MM.1S (cell line): ENCODE measurements around the gene CNPY1.

Experiments
- DNase-seq: peaks from one replicate; pipeline ENCODE4 v3.0.0-alpha.2; 2015
- H2AFZ ChIP-seq: fragments of 300-600 bp; sonication (generic); 2 replicates; pipeline ENCODE4 v1.6.0; 2016; ENCODE audit warnings: antibody characterized with exemption, low read length
- H3F3A ChIP-seq: fragments of 300-600 bp; sonication (generic); 2 replicates; pipeline ENCODE4 v1.6.1; 2016; ENCODE audit warnings: mild to moderate bottlenecking, antibody characterized with exemption, low read length, moderate library complexity, mixed read lengths; ENCODE audit not compliant: insufficient read depth
- H3K27ac ChIP-seq: fragments of 300-600 bp; sonication (generic); 2 replicates; pipeline ENCODE4 v1.5.1; 2016; ENCODE audit warnings: mild to moderate bottlenecking, low read length
- H3K27me3 ChIP-seq: fragments of 300-600 bp; sonication (generic); replicated peaks from 2 replicates; pipeline ENCODE4 v1.6.0; 2016; ENCODE audit warnings: low read length; ENCODE audit not compliant: insufficient read depth
- H3K36me3 ChIP-seq: fragments of 300-600 bp; sonication (generic); replicated peaks from 2 replicates; pipeline ENCODE4 v1.6.1; 2016; ENCODE audit warnings: mild to moderate bottlenecking, low read length, mixed read lengths; ENCODE audit not compliant: insufficient read depth
- H3K4me1 ChIP-seq: fragments of 300-600 bp; sonication (generic); 2 replicates; pipeline ENCODE4 v1.6.1; 2016; ENCODE audit warnings: low read length, mixed read lengths
- H3K4me2 ChIP-seq: fragments of 300-600 bp; sonication (generic); 2 replicates; pipeline ENCODE4 v1.6.0; 2016; ENCODE audit warnings: low read depth, low read length
- H3K4me3 ChIP-seq: fragments of 300-600 bp; sonication (generic); 2 replicates; pipeline ENCODE4 v1.5.1; 2016; ENCODE audit warnings: low read length, mixed read lengths
- H3K79me2 ChIP-seq: fragments of 300-600 bp; sonication (generic); 2 replicates; pipeline ENCODE4 v1.6.1; 2016; ENCODE audit warnings: mixed run types, low read length, mixed read lengths
- H3K9ac ChIP-seq: fragments of 300-600 bp; sonication (generic); 2 replicates; pipeline ENCODE4 v1.6.1; 2016; ENCODE audit warnings: low read length, mixed read lengths
- H3K9me2 ChIP-seq: fragments of 300-600 bp; sonication (generic); replicated peaks from 2 replicates; pipeline ENCODE4 v1.6.1; 2016; ENCODE audit warnings: mild to moderate bottlenecking, low read length, mixed read lengths; ENCODE audit not compliant: insufficient read depth
- H3K9me3 ChIP-seq: fragments of 300-600 bp; sonication (generic); replicated peaks from 2 replicates; pipeline ENCODE4 v1.6.1; 2016; ENCODE audit warnings: mild to moderate bottlenecking, low read length, mixed read lengths; ENCODE audit not compliant: insufficient read depth
- H4K20me1 ChIP-seq: fragments of 300-600 bp; sonication (generic); 2 replicates; pipeline ENCODE4 v1.6.1; 2016; ENCODE audit warnings: mild to moderate bottlenecking, low read length, moderate library complexity, mixed read lengths; ENCODE audit not compliant: insufficient read depth
- EZH2 ChIP-seq: fragments of 300-600 bp; sonication (generic); optimal IDR thresholded peaks from 2 replicates; pipeline ENCODE3; 2017; ENCODE audit warnings: low read depth, mild to moderate bottlenecking, antibody characterized with exemption, low read length, mixed read lengths
- EZH2phosphoT487 ChIP-seq: fragments of 300-600 bp; sonication (generic); IDR thresholded peaks from 2 replicates; pipeline ENCODE4 v1.6.1; 2018; ENCODE audit warnings: antibody characterized with exemption, low read length
- TF ChIP-seq, protein P1 (sequence below): fragments of 300-600 bp; sonication (generic); IDR thresholded peaks from 2 replicates; pipeline ENCODE4 v1.5.1; 2016; ENCODE audit warnings: antibody characterized with exemption, low read length, mixed read lengths

Gene CNPY1

DNA sequence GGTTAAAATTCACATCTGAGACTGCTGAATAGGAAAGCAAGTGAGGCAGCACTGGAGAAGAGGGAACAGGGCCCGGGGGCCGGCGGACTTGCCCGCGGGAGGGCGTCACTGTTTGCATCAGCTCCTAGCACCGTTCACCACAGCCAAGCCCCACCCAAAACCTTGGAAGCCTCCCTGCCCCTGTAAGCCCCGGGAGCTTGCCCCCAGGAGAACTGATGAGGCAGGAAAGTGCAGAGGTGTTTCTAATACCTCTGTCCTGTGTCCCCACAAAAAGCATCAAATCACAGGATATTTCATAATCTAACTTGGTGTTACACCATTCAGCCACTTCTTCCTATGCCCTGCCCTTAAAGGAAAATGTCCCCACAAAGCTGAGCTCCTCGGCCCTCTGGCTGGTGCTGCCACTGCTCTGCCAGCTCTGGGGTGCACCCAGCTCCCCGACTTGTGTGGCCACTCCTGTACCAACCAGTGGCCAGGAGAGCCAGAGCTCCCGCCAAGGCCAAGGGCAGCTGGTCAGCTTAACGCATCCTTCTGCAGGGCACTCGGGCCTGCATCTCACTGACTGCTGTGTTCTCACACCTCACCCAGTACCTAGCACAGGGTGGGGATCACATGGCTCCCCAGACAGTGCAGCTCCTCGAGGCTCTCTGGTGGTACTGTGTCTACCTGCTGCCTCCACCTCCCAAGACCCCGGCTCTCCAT, 47.3 kb upstream of the CNPY1 start:
- no peaks in the 10 kb centered on the region for H4K20me1 ChIP-seq
- H3K4me3 ChIP-seq = no peak overlapping the region
- no peaks in the 10 kb centered on the region for H3K9me2 ChIP-seq
- H2AFZ ChIP-seq = no peak overlapping the region
- no peak for TF ChIP-seq EZH2phosphoT487
- TF ChIP-seq, protein P1, sequence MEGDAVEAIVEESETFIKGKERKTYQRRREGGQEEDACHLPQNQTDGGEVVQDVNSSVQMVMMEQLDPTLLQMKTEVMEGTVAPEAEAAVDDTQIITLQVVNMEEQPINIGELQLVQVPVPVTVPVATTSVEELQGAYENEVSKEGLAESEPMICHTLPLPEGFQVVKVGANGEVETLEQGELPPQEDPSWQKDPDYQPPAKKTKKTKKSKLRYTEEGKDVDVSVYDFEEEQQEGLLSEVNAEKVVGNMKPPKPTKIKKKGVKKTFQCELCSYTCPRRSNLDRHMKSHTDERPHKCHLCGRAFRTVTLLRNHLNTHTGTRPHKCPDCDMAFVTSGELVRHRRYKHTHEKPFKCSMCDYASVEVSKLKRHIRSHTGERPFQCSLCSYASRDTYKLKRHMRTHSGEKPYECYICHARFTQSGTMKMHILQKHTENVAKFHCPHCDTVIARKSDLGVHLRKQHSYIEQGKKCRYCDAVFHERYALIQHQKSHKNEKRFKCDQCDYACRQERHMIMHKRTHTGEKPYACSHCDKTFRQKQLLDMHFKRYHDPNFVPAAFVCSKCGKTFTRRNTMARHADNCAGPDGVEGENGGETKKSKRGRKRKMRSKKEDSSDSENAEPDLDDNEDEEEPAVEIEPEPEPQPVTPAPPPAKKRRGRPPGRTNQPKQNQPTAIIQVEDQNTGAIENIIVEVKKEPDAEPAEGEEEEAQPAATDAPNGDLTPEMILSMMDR = no peak
- no peak for TF ChIP-seq EZH2
- no peaks in the 10 kb centered on the region for H3K9me3 ChIP-seq
- H3K79me2 ChIP-seq = no peaks in the 10 kb centered on the region
- peaks cover 15% of the 10 kb centered on the region; the same call in 1 of the 2 replicates for H3K27me3 ChIP-seq
- H3K4me1 ChIP-seq = no peaks in the 10 kb centered on the region
- H3K4me2 ChIP-seq = no peak overlapping the region
- no peak overlapping the region for H3K9ac ChIP-seq
- no peak for DNase-seq
- H3K27ac ChIP-seq = no peak overlapping the region
- H3K36me3 ChIP-seq = no peaks in the 10 kb centered on the region
- H3F3A ChIP-seq = no peaks in the 10 kb centered on the region

DNA sequence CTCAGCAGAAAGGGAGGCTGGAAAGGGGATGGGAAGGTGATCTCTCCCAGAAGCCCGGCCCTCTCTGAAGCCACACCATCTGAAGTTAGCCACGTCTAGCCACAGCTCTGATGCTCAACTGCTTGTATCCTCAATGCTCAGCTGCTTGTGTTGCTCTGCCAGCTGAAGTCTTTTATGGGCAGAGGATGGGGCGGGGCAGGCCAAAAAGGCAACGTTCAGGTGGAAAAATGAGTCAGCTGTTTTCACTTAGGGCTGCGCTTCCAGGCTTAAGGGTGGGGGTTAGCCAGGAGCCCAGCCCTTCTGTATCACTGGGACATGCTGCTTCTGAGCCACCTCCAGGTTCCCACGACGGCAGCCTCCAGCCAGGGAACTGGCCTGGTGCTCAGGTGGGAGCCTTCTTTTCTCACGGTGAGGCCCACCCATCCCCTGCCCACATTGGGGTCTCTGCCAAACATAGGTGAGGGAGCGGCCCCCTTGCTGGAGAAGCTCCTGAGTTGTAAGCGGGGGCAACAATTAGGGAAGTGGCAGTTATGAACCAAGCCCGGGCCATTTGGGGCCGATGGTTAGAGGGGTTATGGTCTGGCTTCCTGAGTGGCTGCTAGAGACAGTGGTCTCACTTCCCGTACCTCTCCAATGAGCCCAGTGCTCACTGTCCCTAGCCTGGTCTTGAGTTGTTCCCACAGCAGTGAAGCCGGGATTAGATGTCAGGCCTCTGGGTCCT, 44.9 kb upstream of the CNPY1 start:
- peaks cover 39% of the 10 kb centered on the region for H3K27me3 ChIP-seq
- no peak overlapping the region for H2AFZ ChIP-seq
- H3K4me2 ChIP-seq = no peak overlapping the region

DNA sequence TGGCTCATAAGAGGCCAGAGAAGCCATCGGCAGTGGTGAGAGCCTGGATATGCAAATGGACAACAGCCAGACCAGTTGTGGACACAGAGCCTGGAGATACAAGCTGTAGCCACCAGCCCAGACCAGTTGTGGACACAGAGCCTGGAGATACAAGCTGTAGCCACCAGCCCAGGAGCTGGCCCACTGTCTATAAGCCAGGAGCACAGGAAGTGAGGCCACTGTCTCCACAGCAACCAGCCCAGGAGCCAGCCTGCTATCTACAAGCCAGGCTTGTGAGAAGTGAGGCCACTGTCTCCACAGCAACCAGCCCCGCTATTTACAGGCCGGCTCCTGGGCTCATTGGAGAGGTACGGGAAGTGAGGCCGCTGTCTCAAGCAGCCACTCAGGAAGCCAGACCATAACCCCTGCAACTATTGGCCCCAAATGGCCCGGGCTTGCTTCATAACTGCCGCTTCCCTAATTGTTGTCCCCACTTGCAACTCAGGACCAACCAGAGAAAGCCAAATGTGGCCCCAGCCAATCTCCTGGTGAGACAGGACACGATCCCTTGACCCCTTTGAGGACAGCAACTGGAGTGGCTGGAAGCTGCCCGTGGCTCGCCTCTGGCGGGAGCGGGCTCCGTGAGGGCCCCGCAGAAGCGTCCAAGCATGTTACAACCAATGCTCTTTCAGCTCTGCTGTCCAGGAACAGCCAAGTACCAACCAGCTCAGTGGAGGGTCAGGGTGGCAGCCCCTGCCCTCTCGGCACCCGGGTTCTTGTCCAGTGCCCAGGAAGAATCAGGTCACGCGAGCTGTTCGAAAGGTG, 44.1 kb upstream of the CNPY1 start:
- Histone ChIP-seq H2AFZ (no peak overlapping the region), H3K9me2 (no peaks in the 10 kb centered on the region), H3K9me3 (no peaks in the 10 kb centered on the region), H3K4me3 (no peak overlapping the region), H3F3A (no peaks in the 10 kb centered on the region), H3K79me2 (no peaks in the 10 kb centered on the region), H3K4me1 (no peaks in the 10 kb centered on the region), H3K4me2 (no peak overlapping the region), H4K20me1 (no peaks in the 10 kb centered on the region), H3K27ac (no peak overlapping the region), H3K27me3 (peaks cover 45% of the 10 kb centered on the region), H3K36me3 (no peaks in the 10 kb centered on the region), H3K9ac (no peak overlapping the region)
- TF ChIP-seq EZH2 (no peak), EZH2phosphoT487 (no peak)
- TF ChIP-seq, protein P1 = no peak
- DNase-seq = no peak

More for the DNA sequence above, 44.9 kb upstream of the CNPY1 start:
- H4K20me1 ChIP-seq = no peaks in the 10 kb centered on the region
- H3K9me2 ChIP-seq = no peaks in the 10 kb centered on the region
- no peaks in the 10 kb centered on the region for H3K36me3 ChIP-seq
- no peak for DNase-seq
- no peak for TF ChIP-seq EZH2
- TF ChIP-seq, protein P1 = no peak
- no peak for TF ChIP-seq EZH2phosphoT487
- no peak overlapping the region for H3K4me3 ChIP-seq
- no peaks in the 10 kb centered on the region for H3K79me2 ChIP-seq
- H3F3A ChIP-seq = no peaks in the 10 kb centered on the region
- no peak overlapping the region for H3K27ac ChIP-seq
- H3K9me3 ChIP-seq = no peaks in the 10 kb centered on the region
- H3K9ac ChIP-seq = no peak overlapping the region
- no peaks in the 10 kb centered on the region for H3K4me1 ChIP-seq
